Measurements from ENCODE around the gene FOXO1.

GRCh38 chr13:40596484-40596883 lies 70.0 kb downstream of the FOXO1 start:
- no peak for TF ChIP-seq CTCF (IDR thresholded peaks at IDR 0.05; ENCODE audit: low read length)
- TF ChIP-seq EZH2 (IDR thresholded peaks at IDR 0.05; ENCODE audit: borderline replicate concordance, low read length): no peak
